CD4-positive, alpha-beta T cell treated with Interleukin-12 subunit alpha and Interleukin-12 subunit beta, for 1 hour (primary cell): Measurements from ENCODE around the gene CNDP1.
"Not testable (repeated sequence)": the region's sequence is repeated elsewhere in the genome, so short reads cannot be mapped to it uniquely, and the experiment has no call there.

Source experiments
- DNase-seq: peaks from one replicate; pipeline ENCODE4 v3.0.0-alpha.2; 2020

Gene CNDP1

DNA sequence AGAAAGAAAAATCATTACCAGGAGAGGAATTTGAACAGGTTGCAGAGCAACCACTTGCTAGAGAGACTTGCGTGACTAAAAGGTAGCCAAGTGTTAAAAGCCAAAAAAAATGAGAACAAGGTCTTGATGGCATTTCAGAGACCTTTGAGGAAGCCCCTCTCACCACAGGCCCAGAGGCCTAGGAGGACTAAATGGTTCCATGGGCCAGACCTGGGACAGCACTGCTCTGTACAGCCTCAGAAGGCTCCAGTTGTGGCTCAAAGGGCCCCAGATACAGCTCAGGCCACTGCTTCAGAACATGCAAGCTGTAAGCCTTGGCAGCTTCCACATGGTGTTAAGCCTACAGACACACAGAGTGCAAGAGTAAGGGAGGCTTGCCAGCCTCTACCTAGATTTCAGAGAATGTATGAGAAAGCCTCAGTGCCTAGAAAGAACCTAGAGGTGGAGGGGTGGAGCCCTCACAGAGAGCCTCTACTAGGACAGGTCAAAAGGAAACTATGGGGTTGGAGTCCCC is 15.3 kb downstream of the CNDP1 start:
- DNase-seq, result no peak

DNA sequence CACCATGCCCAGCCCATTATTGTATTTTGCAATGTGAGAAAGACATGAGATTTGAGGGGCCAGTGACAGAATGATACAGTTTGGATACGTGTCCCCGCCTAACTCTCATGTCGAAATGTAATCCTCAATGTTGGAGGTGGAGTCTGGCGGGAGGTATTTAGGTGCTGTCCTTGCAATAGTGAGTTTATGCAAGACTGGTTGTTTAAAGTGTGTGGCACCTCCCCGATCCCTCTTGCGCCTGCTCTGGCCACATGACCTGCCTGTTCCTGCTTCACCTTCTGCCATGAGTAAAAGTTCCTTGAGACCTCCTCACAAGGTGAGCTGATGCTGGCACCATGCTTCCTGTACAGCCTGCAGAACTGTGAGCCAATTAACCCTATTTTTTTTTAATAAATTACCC is 16.6 kb downstream of the CNDP1 start:
- DNase-seq, result no peak

DNA sequence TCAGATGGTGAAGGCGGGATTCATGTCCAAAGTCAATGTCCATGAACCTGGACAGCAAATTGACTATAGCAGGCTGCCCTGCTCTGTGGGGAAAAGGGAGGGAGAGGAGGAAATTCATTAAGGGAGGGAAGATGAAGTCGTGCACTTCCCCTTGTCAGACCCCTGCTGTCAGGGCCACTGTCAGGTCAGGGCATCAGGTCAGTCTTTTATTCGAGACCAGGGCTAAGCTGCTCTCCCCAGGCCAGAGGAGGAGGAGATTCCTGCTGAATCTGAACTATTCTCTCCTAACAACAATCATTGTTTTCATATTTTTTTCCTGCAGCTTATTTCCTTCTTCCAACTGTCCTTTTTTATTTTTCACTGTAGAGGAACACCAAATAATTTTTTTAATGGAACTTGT is 17.2 kb downstream of the CNDP1 start:
- DNase-seq, result no peak

DNA sequence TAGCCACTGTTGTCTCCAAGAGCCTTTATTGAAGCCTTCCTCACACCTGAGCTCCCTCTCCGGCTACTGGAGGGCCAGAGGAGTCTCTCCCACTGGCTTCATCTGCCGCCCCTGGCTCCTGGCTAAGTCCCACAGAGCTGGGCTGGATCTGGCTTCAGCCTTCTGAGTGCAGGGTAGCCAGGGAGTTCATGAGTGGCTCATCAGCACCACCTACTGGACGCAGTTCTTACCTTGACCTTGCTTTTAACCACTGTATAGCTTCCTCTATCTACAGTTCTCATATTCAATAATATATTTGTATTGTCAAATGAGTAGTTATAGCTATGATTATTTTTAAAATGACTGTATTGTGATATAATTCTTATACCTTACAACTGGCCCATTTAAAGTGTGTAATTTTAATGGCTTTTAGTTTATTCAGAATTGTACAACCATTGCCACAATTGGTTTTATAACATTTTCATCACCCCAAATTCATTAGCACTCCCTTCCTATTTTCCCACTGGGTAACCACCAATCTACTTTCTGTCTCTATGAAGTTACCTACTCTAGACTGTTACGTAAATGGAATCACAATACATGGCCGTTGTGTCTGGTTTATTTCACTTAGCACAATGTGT is 17.7 kb downstream of the CNDP1 start:
- peak; percentile 77 for DNase-seq

DNA sequence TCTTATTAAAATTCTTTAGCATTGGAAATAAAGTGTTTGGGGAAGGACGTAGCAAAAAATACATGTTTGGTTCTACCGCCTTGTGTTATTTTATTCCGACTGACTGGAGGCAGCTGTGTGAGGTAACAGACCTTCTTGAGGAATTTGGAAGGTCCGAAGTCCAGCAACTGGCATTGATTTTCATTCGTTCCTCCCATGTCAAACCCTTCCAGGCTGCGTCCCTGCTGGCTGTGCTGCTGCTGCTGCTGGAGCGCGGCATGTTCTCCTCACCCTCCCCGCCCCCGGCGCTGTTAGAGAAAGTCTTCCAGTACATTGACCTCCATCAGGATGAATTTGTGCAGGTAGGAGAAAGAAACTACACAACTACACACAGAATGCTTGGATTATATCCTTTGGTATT is 21.8 kb downstream of the CNDP1 start:
- DNase-seq, result no peak

DNA sequence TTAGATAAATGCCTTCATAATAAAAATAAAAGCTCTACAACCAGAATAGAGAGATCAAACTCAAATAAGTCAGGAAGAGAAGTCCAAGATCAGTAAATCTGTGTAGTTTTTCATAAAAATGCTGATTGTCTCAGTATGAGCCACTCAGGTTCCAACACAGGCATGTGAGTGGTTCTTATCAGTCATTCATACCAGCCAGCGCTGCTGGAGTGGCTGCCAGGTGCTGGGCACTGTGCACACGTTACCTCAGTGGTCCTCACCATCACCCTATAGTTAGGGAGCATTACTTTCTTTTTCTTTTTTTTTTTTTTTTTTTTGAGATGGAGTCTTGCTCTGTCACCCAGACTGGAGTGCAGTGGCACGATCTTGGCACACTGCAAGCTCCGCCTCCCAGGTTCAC is 23.8 kb downstream of the CNDP1 start:
- DNase-seq, result no peak

DNA sequence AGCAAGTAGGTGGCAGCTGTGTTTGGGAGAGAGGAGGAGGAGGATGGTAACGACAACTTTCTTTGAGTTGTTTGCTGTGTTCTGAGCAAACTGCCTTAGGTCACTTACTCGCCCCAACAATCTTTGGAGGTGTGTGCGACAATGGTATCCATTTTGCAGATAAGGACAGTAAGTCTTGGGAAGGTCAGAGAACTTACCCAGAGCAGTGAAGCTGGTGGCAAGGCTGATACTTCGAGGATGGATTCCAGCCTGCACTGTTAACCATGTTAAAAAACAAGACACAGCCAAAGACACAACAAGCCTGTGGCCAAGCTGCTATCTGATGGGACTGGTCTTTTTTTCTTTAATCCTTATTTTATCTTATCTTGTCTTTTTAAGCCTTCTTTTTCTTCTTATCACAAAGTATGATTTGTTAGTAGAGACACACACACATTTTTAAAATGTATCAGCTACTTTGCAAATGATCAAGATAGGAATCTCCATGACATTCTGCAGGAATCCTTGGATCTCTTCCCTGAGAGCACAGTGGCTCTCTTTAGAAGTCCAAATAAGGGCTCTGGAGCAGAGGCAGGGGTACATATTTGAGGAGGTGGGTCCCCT is 27.9 kb downstream of the CNDP1 start:
- DNase-seq, result no peak

DNA sequence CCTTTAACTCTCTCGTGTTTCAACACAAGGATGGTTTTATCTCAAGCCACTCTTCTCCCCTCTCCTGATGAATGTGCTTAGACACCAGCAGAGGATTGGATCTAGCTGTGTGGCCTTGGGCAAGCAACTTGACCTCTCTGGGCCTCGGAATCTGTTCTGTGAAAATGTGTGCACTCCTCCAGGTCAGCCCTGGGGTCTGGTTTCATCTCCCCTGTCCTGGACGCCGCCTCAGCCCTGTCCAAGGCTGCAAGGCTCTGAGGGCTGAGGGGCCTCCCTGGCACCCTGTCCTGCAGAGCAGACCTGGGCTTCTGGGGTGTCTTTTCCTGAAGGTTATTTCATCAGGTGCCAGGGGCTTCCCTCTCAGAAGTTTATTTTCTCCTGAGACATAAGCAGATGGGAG is 28.5 kb downstream of the CNDP1 start:
- no peak for DNase-seq

DNA sequence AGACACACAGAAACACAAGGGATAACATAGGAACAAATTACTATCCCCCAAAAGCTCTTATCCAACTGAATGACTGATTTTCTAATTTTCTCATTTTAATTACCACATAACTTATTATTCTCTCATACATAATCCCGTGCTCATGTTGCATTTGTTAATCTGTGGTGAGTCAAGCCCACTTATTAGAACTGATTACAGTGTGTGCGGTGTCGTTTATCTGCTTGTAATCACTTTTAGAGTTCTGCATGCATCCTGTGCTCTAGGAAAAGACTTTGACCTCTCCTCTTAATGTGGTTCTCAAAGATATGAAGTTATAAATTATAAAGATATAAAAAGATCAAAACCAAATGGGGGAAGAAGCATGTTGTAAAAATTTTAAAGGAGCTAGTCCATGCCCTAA is 29.7 kb downstream of the CNDP1 start:
- no peak for DNase-seq

DNA sequence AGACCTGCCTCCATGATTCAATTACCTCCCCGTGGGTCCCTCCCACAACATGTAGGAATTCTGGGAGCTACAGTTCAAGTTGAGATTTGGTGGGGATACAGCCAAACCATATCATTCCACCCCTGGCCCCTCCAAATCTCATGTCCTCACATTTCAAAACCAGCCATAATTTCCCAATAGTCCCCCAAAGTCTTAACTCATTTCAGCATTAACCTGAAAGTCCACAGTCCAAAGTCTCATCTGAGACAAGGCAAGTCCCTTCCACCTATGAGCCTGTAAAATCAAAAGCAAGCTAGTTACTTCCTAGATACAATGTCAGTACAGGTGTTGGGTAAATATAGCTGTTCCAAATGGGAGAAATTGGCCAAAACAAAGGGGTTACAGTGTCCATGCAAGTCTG is 30.9 kb downstream of the CNDP1 start:
- not testable (repeated sequence) for DNase-seq

DNA sequence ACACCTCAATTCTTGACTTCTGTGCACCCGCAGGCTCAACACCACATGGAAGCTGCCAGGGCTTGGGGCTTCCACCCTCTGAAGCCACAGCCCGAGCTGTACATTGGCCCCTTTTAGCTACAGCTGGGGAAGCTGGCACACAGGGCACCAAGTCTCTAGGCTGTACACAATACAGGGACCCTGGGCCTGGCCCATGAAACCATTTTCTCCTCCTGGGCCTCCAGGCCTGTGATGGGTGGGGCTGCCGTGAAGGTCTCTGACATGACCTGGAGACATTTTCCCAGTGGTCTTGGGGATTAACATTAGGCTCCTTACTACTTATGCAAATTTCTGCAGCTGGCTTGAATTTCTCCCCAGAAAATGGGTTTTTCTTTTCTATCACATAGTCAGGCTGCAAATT is 31.7 kb downstream of the CNDP1 start:
- not testable (repeated sequence) for DNase-seq

DNA sequence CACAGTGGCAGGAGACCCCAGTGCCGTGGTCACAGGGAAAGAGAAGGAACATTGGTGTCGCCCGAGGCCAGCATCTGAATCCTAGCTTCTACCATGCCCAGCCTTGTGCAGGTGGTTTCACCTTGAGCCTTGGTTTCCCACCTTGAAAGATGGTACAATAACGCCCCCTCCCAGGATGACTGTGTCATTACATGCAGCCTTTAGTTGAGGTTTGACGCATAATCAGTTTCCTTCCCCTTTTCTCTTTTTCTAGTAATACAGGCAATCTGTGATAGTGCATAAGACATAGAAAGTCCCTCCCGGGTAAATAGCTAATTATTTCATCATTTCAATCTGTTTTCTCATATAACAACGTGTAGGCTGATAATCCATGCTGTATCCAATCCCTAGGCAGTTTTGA is 33.5 kb downstream of the CNDP1 start:
- no peak for DNase-seq

DNA sequence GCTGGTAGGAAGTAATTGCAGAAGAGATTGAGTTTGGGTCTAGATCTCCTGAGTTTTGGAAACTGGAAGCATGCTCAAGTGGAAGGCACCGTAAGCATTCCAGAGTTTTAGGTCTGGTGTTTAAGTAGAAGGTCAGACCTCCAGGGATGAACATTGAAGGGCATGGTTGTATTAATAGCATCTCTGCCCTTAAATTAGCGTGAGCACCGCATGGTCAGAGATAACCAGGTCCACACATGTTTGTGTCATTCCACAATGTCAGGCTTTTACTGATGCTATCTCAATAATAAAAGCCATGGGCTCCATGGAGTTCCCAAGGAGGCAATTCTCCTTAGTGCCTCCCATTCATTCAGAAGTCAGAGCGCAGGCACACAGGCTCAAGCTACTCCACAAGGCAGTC is 35.1 kb downstream of the CNDP1 start:
- DNase-seq, result no peak

DNA sequence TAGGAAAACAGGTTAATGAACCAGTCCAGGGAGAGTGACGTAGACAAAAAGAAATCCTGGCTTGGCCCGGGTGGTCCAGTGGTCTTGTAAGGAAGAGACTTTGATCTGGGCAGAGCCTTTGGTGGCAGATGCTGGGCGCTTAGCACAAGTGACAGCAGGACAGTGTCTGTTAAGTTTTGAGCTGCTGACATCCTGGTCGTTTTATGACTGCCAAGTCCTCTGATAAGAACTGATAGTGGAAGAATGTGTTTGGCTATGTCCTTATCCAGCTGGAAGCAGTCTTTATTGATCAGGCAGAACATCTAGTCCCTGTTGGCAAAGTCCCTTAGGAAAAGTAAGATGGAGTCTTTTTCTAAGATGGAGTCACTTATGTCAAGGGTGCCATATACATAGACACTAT is 36.0 kb downstream of the CNDP1 start:
- DNase-seq, result no peak

DNA sequence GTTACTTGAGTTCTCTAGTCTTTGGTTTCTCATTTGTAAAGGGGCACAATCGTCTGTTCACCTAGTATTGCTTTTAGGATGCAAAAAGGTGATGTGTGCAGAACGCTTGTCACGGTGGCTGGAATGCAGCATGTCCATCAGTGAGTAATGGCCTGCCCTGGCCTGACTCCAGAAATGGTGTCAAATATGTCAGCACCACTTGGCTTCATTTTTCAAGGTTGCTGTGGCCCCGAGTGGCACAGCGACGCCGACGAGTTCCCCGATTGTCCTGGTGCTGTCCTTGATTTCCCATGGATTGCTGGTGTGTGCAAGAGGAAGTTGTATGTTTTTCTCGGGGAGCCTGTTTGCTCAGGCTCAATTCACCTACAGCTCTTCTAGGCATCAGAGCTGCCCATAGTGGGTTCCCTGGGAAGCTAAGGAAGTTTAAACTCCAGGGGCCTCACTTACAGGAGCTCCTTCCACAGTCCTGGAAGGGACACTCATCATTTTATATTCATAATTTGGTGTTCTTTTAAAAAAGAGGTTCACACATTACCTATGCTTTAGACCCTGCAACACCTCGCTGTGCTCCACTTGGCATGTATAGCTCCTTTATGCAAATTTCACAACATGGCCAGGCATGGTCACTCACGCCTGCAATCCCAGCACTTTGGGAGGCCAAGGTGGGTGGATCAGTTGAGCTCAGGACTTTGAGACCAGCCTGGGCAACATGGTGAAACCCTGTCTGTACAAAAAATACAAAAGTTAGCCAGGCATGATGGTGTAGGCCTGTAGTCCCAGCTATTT is 37.8 kb downstream of the CNDP1 start:
- no peak for DNase-seq

DNA sequence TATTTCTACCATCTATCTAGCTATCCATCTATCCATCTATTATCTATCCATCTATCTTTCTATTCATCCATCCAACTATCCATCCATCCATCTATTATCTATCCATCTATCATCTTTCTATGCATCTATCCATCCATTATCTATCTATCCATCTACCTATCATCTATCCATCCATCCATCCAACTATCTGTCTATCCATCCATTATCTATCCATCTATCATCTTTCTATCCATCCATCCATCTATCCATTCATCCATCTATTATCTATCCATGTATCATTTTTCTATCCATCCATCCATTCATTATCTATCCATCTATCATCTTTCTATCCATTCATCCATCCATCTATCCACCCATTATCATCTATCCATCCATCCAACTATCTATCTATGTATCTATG is 38.8 kb downstream of the CNDP1 start:
- DNase-seq, result no peak

DNA sequence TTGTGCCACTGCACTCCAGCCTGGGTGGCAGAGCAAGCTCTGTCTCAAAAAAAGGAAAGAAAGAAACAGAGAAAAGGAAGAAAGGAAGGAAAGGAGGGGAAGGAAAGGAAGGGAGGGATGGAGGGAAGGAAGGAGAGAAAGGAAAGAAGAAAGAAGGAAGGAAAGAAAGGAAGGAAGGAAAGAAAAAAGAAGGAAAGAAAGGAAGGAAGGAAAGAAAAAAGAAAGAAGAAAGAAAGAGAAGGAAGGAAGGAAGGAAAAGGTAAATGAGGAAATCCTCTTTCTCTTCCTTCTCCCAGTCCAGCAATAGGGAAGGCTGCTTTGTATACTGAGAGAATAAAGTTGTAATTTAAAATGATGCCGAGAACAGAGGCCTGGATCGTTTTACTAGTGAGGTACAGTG is 40.6 kb downstream of the CNDP1 start:
- DNase-seq, result no peak

DNA sequence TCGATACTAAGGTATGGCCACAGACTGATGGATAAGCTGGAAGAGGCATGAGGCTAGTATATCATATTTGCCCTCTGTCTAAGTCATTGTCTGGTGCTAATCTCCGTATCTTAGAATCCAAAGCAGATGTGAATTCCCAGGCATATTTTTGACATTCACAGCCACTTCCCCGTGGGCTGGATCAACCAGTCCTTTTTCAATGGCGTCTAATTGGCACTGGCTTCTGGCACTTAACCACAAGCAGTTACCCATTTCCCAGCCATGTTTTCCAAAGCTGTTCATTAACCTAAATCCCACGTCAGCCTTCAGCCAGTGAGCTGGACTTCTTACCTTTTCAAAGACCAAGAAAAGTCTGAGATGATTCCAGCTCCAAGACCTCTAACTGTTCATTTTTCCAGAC is 42.7 kb downstream of the CNDP1 start:
- no peak for DNase-seq

DNA sequence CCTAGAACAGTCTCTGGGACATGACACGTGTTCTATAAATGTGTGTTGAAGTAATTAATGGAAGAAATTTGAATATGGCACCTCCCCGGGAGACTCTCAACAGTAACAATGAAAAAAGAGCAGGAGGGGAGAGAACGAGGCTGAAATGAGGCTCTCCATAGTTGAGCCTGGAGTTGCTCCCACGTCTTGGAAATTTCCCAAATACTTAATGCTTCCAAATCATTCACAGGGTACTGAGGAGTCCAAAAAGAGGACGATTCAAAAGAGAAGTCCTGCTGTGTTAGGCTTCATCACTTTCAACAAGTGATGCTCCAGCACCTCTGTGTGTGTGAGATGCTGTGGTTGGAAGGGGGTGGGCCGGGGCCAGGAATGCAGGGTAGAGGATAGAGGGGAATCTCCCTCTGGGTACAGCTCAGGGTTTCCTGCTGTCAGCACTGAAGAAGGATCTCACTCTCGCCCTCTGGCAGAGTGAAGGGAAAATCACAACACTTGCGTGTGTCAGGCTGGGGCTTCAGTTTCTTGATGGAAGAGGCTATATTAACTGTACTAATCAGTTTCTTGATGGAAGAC is 45.3 kb downstream of the CNDP1 start:
- DNase-seq, result no peak

DNA sequence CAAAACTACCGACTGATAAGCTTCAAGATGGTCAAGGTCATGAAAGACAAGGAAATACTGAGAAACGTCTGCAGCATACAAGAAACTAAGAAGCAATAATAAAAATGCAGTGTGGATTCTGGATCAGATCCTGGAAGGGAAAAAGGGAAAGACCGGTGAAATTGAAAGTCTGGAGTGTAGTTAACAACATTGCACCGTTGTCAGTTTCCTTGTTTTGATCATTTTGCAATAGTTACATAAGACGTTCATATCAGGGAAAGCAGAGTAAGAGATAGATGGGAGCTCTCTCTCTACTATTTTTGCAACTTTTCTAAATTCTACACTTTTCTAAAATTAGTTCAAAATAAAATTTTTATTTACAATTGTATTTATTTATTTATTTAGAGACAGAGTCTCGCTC is 48.3 kb downstream of the CNDP1 start:
- no peak for DNase-seq

DNA sequence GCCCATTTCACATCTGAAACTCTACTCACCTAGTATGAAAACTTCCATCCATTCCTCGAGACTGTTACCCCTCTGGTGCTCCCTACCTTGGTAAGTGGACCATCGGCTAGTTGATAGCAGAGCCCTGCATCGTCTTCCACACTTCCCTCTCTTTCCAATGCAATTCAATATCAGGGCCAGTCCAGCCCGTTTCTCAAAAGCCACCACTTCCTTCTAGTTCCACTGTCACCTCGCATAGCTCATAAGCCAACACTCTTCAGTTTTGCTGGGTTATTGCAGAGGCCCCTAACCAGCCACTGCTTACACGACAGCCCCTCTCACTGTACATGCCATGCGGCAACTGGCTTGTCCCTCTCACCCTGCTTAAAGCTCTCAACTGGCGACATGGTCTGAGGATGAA is 53.1 kb downstream of the CNDP1 start:
- DNase-seq, result no peak

DNA sequence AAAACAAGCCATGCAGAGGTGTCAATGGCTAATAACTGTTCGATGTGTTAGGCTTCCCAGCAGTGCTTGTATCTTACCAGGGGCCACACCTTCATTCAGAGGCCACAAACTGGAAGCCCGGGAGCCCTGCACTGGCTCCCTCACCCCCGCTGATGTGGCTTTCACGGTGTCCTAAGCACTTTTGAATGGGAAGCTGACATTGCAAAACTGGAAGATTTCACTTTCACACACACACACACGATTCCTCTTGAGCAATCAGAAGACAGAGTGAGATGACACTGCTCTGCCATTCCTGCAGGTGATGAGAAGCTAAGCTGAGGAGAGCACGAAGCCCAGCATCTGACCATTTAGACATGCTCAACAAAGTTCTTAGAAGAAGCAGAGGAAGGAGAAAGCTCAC is 54.7 kb downstream of the CNDP1 start:
- DNase-seq, result peak; percentile 3

DNA sequence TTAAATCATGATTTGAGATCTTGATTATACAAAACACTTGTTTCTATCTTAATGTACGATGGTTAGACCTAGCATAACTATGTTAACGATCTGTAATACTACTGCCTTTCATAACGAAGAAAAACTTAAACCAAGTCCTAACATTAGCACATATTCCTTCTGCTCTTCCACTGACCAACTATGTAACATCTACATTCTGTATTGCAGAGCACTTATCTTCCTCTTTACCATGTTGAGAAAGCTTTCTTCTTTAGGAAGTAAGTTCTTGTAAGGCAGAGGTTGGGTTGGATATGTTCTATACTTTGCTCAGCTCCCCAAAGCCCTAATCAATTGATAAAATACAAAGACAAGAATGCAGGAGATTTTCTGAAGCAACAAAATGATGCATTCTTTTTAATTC is 55.5 kb downstream of the CNDP1 start:
- DNase-seq, result no peak

DNA sequence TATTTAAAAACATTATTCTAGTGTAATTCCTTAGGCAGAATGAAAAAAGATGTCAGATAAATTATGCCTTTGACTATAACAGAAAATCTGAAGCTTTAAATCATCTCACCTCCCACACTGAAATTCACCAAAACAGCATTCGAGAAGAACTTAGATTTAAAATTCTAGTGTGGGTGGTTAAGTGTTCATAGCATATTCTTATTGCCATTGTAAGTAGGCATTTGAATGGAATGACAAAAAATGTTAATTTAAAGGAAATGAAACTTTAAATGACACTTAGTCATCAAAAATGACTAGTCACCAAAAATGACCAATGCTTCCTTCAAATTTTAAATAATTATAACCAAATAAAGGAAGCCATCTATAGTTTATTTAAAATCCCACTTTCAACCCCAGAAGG is 56.4 kb downstream of the CNDP1 start:
- DNase-seq, result no peak
